GM21515 (cell line): Measurements from ENCODE around the gene TPD52L2.
A peak's percentile ranks its signal among the peaks of the same experiment; 100 is the strongest.

Experiments
- ATAC-seq: cut with Tn5 transposase; IDR thresholded peaks from one replicate; pipeline ENCODE4 v1.9.1; 2021; ENCODE audit not compliant: unreplicated experiment

The TPD52L2 gene

GRCh38 chr20:63864978-63865640, at the start of gene TPD52L2:
TPD52L2 (plus strand) TSS chr20:63865270; CDS start chr20:63865366, 96 bp downstream.
- ATAC-seq = peak; percentile 61

GRCh38 chr20:63815615-63816253, 49.3 kb upstream of the TPD52L2 start:
- ATAC-seq = no peak

- ATAC-seq = no peak
Measured at GRCh38 chr20:63819224-63819921, 45.7 kb upstream of the TPD52L2 start.

- ATAC-seq = no peak
Measured at GRCh38 chr20:63821811-63822210, 43.3 kb upstream of the TPD52L2 start.

GRCh38 chr20:63822276-63822696, 42.8 kb upstream of the TPD52L2 start:
- no peak for ATAC-seq

- no peak for ATAC-seq
Measured at GRCh38 chr20:63823691-63824311, 41.3 kb upstream of the TPD52L2 start.

GRCh38 chr20:63825331-63826118, 39.5 kb upstream of the TPD52L2 start:
- ATAC-seq = no peak

- no peak for ATAC-seq
Measured at GRCh38 chr20:63826753-63827152, 38.3 kb upstream of the TPD52L2 start.

- no peak for ATAC-seq
Measured at GRCh38 chr20:63828124-63828523, 36.9 kb upstream of the TPD52L2 start.

- no peak for ATAC-seq
Measured at GRCh38 chr20:63828545-63828944, 36.5 kb upstream of the TPD52L2 start.

- ATAC-seq = no peak
Measured at GRCh38 chr20:63828951-63829350, 36.1 kb upstream of the TPD52L2 start.

GRCh38 chr20:63829603-63829944, 35.5 kb upstream of the TPD52L2 start:
- no peak for ATAC-seq

GRCh38 chr20:63829945-63830835, 34.9 kb upstream of the TPD52L2 start:
- no peak for ATAC-seq

- no peak for ATAC-seq
Measured at GRCh38 chr20:63830841-63831588, 34.1 kb upstream of the TPD52L2 start, which contains the start of gene ZBTB46. ZBTB46 (minus strand) TSS chr20:63831264; CDS start chr20:63790757, 40,507 bp downstream.

- no peak for ATAC-seq
Measured at GRCh38 chr20:63831646-63831992, 33.5 kb upstream of the TPD52L2 start.

- no peak for ATAC-seq
Measured at GRCh38 chr20:63831993-63832686, 32.9 kb upstream of the TPD52L2 start.

GRCh38 chr20:63833776-63834490, 31.1 kb upstream of the TPD52L2 start:
- no peak for ATAC-seq

GRCh38 chr20:63834491-63834880, 30.6 kb upstream of the TPD52L2 start:
- no peak for ATAC-seq
